Panc1 (cell line): ENCODE data around the gene DENND4C. TPM values are rescaled to one million over a fixed set of nuclear protein-coding genes. Genes with fewer than 3 reads are reported as not detected.

Source experiments
- ATAC-seq: fragments of 200-7000 bp; cut with Tn5 transposase; 2 replicates; pipeline ENCODE4 v1.9.1; 2020; ENCODE audit warnings: mild to moderate bottlenecking, moderate library complexity
- BruUV-seq: library from RNA; stranded (reverse); fragments of 400-500 nt; replicated peaks from 2 replicates; lab custom pipeline; 2021; lab: Mats Ljungman, UMichigan
- CTCF ChIA-PET: fragments of 300-600 bp; sonication (Branson Sonifier 250); formaldehyde crosslinking; loops from one replicate; lab custom pipeline; 2022; ENCODE audit warnings: antibody characterized with exemption; lab: Charles Lee
- POLR2A ChIA-PET: fragments of 300-600 bp; sonication (Branson Sonifier 250); formaldehyde crosslinking; loops from one replicate; lab custom pipeline; 2022; ENCODE audit warnings: antibody characterized with exemption; lab: Charles Lee
- DNase-seq: peaks from one replicate; pipeline ENCODE4 v3.0.0-alpha.2; 2010; ENCODE audit warnings: low read depth, low spot score
- H3K27ac ChIP-seq: 2 replicates; pipeline ENCODE4 v1.5.1; 2011; ENCODE audit warnings: mild to moderate bottlenecking, low read length, inconsistent platforms
- H3K27me3 ChIP-seq: fragments of 200-500 bp; sonication (Bioruptor generic); 2 replicates; pipeline ENCODE4 v1.6.0; 2014; ENCODE audit warnings: low read length, inconsistent platforms; ENCODE audit not compliant: control insufficient read depth, insufficient read depth
- H3K36me3 ChIP-seq: fragments of 200-500 bp; sonication (Bioruptor generic); 2 replicates; pipeline ENCODE4 v1.5.1; 2014; ENCODE audit warnings: inconsistent platforms, mild to moderate bottlenecking, low read length, moderate library complexity; ENCODE audit not compliant: control insufficient read depth, insufficient read depth
- H3K4me1 ChIP-seq: 2 replicates; pipeline ENCODE4 v1.5.1; 2011; ENCODE audit warnings: inconsistent platforms, mild to moderate bottlenecking, low read length, moderate library complexity; ENCODE audit not compliant: control insufficient read depth, insufficient read depth
- H3K4me3 ChIP-seq, 2 experiments: 2 replicates each; pipeline ENCODE4 v1.5.1; 2011 to 2012; ENCODE audit warnings: low read depth in 2 of 2, low read length in 2 of 2, mild to moderate bottlenecking in 2 of 2, inconsistent platforms in 1 of 2, moderate library complexity in 1 of 2
- H3K9me3 ChIP-seq: fragments of 200-500 bp; sonication (Bioruptor generic); 2 replicates; pipeline ENCODE4 v1.5.1; 2014; ENCODE audit warnings: low read depth, mild to moderate bottlenecking, inconsistent platforms, low read length, moderate library complexity; ENCODE audit not compliant: control insufficient read depth, insufficient read depth
- CTCF ChIP-seq: fragments of 450-650 bp; IDR thresholded peaks from 2 replicates; pipeline ENCODE4 v1.5.1; 2017; ENCODE audit warnings: mild to moderate bottlenecking
- POLR2AphosphoS5 ChIP-seq: IDR thresholded peaks from 2 replicates; pipeline ENCODE4 v1.6.1; 2012; ENCODE audit warnings: mild to moderate bottlenecking, low read depth, low read length, moderate library complexity
- REST ChIP-seq, 2 experiments: IDR thresholded peaks; 2 replicates each; pipeline ENCODE4 v1.6.1; 2011 to 2012; ENCODE audit warnings: low read depth in 2 of 2, control low read depth in 1 of 2, low read length in 1 of 2, mild to moderate bottlenecking in 1 of 2, moderate library complexity in 1 of 2; ENCODE audit not compliant: insufficient read depth in 1 of 2
- SIN3A ChIP-seq: IDR thresholded peaks from 2 replicates; pipeline ENCODE4 v1.6.1; 2012; ENCODE audit warnings: low read depth, mild to moderate bottlenecking, low read length, moderate library complexity, borderline replicate concordance; ENCODE audit not compliant: insufficient read depth
- TCF7L2 ChIP-seq: IDR thresholded peaks from 2 replicates; pipeline ENCODE4 v1.6.1; 2011; ENCODE audit warnings: mild to moderate bottlenecking, low read depth, low read length, inconsistent platforms
- in situ Hi-C: cut with HindIII; loops from 2 replicates; pipeline ENCODE4 v1.10.0; 2016; ENCODE audit warnings: low sequenced_read_pairs, low pct_unique_long_range_greater_than_20kb
- intact Hi-C: fragments of 100-400 bp; cut with micrococcal nuclease; formaldehyde crosslinking; loops from one replicate; pipeline ENCODE4 v1.10.0; 2022; ENCODE audit not compliant: unreplicated experiment
- total RNA-seq: library from RNA; stranded (reverse); gene quantifications from one replicate; pipeline ENCODE4 v1.2.1, GENCODE V29; 2021; ENCODE audit not compliant: unreplicated experiment

Gene DENND4C
- total RNA-seq, 1 experiment from 2014 or later, result 10.5 TPM

- intact Hi-C loops, result no loop called here
- no TSS peak for BruUV-seq
- ChIA-PET CTCF (no interaction called here), POLR2A (no interaction called here)
- no peaks in the 10 kb centered on the region for H3K9me3 ChIP-seq
- no peak overlapping the region for H3K27ac ChIP-seq
- TF ChIP-seq POLR2AphosphoS5 (no peak), SIN3A (no peak), TCF7L2 (no peak), CTCF (no peak), REST (IDR thresholded peaks at IDR 0.05; ENCODE audit: insufficient read depth in 1 of 2, low read depth in 2 of 2, low read length in 1 of 2) (no peak)
- no peak for ATAC-seq
- in situ Hi-C loops, result no loop called here
- no peaks in the 10 kb centered on the region for H3K27me3 ChIP-seq
- H3K36me3 ChIP-seq, result no peaks in the 10 kb centered on the region
- no peak overlapping the region for H3K4me3 ChIP-seq
- H3K4me1 ChIP-seq, result no peaks in the 10 kb centered on the region
- no peak for DNase-seq
These were observed 128.2 kb downstream of the DENND4C start for GRCh38 chr9:19358701-19359100.

- no peak for TF ChIP-seq POLR2AphosphoS5
- no peak for TF ChIP-seq TCF7L2
- TF ChIP-seq REST (IDR thresholded peaks at IDR 0.05; ENCODE audit: insufficient read depth in 1 of 2, low read depth in 2 of 2, low read length in 1 of 2), result no peak
- no peak for TF ChIP-seq CTCF
- TF ChIP-seq SIN3A, result no peak
- Histone ChIP-seq H3K9me3 (no peaks in the 10 kb centered on the region), H3K4me3 (no peak overlapping the region), H3K4me1 (no peaks in the 10 kb centered on the region), H3K27ac (no peak overlapping the region), H3K27me3 (no peaks in the 10 kb centered on the region), H3K36me3 (no peaks in the 10 kb centered on the region)
- ATAC-seq, result no peak
- in situ Hi-C loops, result no loop called here
- intact Hi-C loops, result no loop called here
- ChIA-PET POLR2A (no interaction called here), CTCF (no interaction called here)
- no peak for DNase-seq
- BruUV-seq, result no TSS peak
These were observed 138.6 kb downstream of the DENND4C start for GRCh38 chr9:19369107-19369506.
